ENCODE data around the gene MARCHF3.
"Not testable (repeated sequence)": the region's sequence is repeated elsewhere in the genome, so short reads cannot be mapped to it uniquely, and the experiment has no call there.

The MARCHF3 gene, protein sequence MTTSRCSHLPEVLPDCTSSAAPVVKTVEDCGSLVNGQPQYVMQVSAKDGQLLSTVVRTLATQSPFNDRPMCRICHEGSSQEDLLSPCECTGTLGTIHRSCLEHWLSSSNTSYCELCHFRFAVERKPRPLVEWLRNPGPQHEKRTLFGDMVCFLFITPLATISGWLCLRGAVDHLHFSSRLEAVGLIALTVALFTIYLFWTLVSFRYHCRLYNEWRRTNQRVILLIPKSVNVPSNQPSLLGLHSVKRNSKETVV

DNA sequence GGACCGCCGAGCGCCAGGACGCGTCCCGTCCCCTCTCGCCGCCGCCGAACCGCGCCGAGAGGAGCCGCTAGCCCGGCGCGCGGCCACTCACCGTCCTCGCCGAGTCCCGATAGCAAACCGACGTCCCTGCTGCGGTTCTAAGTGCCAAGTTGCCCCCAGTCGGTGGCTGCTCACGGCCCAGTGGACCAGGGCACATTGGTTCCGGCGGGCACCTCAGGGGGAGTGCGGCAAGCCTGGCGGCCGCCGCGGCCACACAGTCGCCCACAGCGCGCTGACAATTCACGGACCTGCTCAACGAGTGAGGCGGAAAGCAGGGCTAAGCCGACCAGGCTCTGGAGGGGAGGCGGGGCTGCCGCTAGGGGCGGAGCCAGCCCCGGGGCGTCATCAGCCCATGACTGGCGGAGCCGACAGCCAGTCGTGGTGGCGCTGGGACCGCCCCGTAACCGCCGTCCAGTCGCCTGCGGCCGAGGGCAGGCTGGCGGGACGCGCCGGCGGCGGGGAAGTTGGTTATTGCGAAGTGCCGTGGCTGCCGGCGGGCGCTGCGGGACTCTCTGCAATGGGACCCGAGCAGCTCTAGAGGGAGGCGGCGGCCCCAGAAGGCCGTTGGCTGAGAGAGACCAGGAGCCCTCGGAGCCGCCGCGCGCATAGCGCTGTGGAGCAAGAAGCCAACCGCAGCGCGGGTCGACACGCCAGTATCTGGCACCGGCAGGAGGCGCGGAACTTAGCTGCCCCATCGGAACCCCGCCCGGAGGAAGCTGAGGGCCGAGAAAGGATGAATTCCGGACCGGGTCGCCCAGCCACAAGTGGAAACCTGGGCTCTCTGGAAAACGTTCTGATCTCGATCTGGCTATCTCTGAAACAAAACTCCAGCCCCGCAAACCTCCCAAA, at the start of gene MARCHF3:
Gene MARCHF3 (minus strand): TSS at position 300 of the 888 bp plus-strand sequence. CDS start 112,387 bp downstream, outside the sequence.
- peak; percentile 93 for DNase-seq

DNA sequence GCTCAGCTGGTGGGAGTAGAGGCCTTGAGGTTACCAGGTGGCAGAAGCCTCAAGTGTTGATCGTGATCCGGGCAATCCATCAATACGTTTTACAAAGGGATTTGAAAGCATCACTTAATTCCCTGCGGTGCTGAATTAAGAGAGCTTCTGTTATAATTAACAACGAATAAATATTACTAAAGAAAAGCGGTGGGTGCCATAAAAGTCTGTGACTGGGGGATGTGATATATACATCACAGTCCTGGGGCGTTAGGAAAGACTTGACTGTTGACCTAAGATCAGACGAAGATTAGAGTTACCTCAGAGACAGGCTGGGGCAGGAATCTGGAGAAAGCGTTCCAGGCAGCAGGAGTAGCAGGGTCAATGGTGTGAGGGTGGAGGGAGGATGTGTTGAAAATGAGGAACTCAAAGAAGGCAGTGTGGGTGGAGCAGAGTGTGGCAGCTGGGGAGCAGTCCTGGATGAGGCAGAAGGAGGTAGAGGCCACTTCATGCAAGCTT, 49.7 kb upstream of the MARCHF3 start:
- DNase-seq, result no peak

DNA sequence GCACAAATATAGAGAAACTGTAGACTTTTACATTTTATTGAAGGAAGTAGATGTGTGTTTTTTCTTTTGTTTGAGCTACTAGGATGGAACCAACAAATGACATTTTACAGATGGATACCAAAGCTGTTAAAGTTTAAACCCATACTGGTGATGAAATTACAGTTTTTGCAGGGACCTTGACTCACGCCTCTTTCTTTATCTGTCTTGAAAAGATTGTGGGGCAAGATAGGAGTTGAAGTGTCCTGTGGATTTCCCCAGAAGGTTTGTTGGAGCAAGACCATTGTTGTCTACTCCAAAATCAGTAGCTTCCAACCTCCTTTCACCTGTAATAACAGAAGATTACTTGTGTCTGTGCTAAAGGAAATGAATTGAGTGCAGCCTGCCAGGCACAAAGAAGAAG, 47.0 kb upstream of the MARCHF3 start:
- no peak for DNase-seq

DNA sequence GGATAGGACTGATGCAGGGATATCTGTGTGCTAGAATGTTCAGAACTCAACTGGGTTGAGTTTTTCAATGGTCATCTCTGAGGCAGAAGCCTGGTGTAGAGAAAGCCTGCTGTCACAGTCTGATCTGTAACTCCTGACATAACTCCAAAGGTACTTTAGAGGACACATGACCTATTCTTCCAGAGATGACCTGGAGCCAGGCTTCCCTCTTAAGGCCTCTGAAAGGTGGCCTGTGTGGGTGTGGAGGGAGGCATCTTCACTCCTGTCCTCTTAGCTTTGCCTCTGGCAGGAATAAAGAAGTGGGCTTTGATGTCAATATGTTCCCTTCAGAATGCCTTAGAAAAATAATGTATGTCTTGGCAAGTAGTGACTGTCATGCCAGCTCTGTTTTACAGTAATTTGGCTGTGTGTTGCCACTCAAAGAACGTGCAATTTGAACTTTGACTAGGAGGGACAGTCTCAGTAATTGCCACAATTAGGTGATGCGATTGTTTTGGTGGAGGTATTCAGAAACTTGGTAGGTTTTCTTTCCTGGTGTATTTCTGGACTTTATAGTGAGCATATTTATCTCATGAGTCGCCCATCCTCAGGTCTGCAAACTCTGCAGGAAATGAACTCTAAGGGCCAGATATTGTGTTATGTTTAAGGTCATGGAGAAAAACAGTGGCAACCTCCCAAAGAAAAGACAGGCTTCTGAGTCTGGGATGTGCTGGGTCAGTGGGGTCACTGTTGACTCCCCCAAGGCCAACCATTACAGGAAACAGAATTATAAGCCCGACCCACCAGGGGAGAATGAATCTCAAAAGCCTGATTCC, 46.2 kb upstream of the MARCHF3 start:
- peak; percentile 31 for DNase-seq

DNA sequence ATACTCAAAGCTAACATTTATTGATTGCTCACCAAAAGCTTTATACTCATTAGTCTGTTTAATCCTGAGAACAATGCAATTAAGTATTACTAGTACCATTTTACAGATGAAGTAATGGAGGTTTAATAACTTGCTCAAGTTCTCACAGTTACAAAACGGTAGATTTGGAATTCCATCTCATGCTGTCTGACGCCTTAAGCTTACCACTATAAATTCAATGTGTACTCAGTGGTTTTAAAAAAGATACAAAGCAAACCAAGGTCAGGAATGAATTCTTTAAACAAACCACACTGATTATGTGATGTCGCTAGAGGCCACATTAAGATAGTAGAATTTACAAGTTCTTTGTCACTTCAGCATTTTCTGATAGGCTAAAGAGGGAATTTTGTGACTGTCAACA, 44.1 kb upstream of the MARCHF3 start:
- DNase-seq, result peak; percentile 3

DNA sequence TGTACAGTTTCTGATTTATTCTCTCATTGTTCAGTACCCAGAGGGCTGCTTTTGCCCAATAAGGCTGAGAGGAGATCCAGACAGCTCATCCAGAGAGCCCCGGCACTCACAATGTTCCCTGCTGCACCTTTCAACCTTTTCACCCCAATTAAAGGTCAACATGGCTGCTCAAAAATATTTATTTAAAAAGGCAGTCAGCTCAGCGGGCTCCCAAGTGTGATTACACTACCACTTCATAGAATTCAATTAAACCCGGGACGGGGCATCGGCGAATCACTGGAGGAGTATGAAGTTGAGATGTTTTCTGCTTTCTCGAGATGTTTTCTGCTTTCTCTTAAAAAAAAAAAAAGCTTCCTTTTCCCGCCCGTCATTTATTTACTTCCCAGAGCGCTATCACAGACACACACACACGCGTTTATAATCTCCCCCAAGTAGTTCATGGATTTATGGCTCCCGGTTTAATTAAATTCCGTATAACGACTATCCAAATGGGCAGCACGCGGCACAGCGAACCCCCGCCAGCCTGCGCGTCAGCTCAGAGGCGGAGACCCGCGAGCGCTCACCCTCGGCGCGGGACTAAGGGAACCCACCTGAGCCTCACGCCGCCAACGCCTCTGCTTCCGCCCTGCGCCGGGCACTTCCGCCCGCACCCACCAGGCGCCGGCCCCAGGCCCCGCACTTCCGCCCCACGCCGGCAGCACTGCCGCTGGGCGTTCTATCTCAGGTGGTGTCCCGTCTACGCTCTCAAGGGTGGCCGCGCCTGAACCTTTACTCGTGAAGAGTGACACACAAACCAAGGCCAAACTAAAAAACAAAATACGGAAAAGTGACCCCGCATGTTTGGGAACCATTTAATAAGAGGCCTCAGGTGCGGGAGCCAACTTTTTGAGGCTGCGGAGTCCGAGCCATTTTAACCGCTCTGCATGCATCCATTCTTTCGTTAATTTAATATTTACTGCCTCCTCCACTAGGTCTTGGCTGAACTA, 42.8 kb upstream of the MARCHF3 start, which contains the start of gene C5orf63:
Gene C5orf63 (minus strand): TSS at position 642 of the 986 bp plus-strand sequence. CDS start 14,507 bp downstream, outside the sequence.
- peak; percentile 22 for DNase-seq

DNA sequence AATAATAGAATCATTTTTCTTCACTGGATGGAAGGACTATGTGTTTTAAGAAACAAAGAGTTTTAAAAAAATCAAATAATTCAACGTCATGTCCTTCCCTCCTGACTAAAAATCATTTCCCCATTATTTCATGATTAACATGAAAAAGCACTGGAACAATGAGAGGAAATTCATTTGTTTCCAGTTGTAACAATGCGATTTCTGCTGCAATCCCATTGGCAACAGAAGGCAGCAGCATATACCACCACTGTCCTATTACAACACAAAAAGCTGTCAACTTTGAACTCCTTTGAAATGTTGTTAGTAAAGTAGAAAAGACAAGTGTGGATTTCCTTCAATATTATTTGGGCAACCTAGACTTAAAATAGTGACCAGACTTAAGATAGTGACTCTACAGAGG, 39.9 kb upstream of the MARCHF3 start:
- DNase-seq, result no peak

DNA sequence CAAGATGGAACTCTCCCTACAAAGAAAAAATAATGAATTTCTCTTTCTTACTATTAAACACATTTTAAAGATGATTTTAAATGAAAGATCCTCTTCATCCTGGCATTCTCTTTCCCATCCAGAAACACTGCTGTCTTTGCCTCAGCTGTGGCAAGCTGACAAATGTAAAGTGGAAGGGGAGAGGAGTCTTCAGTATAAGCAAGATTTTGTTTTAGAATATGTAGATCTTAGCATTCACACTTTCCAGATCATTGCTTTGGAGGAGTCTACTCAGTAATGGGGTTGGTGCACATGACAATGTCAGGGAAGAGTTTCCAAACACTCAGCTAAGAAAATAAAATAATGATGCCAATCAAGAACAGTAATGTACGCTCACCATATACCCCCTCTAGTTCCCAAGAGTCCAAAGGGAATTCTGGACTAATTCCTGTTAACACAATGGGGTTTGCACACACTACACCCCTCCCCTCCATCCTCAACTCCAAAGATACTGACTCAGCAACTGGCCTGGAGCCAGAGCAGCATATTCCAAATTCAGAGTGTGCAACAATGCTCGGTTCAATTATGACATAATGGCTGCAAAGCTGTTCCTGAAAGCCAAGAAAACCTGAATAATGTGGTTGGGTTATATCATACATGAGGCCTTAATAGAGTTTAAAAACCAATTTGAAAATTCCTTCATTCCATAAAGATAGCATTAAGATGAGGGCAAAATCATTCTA, 38.3 kb upstream of the MARCHF3 start:
- DNase-seq, result peak; percentile 88

DNA sequence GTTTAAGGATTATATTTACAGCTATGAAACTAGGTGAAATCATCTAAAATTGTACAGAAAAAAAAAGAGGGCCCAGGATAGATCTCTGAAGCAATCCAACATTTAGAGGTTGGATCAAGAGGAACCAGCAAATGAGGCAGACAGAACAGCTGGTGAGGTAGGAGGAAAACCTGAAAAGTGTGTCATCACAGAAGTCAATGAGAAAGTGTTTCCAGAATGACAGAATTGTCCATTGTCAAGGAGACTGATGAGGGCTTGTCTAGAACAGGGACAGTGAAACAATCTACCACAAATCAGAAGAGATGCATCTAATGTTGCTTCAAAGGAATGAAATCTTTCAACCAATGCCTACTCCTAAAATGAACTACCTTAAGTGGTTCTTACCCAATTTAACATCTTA, 36.4 kb upstream of the MARCHF3 start:
- DNase-seq, result no peak

DNA sequence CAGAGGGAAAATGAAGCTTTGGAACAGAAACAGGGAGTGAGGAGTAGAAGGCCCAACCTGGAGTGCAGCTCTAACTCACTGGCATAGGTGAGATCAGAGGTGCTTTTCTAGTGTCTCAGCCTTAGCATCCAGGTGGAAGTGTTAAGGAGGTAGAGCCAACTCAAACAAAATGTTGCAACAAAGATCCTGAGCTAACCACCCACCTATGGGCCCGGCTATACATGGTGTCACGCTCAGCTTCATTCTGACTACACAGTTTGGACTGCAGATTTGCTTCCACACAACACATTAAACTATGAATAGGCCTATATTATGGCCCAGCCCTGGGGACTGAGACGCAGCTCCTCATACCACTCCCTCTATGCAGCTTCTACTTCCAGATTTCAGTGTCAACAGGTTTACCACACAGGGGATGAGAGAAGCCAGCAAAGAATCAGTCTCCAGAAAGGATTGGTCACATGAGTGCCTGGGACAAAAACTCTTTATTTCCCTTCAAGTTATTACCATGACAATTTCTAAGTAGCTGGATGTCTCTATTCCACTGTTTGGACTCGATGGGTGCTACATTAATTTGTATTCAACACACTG, 34.0 kb upstream of the MARCHF3 start:
- no peak for DNase-seq

DNA sequence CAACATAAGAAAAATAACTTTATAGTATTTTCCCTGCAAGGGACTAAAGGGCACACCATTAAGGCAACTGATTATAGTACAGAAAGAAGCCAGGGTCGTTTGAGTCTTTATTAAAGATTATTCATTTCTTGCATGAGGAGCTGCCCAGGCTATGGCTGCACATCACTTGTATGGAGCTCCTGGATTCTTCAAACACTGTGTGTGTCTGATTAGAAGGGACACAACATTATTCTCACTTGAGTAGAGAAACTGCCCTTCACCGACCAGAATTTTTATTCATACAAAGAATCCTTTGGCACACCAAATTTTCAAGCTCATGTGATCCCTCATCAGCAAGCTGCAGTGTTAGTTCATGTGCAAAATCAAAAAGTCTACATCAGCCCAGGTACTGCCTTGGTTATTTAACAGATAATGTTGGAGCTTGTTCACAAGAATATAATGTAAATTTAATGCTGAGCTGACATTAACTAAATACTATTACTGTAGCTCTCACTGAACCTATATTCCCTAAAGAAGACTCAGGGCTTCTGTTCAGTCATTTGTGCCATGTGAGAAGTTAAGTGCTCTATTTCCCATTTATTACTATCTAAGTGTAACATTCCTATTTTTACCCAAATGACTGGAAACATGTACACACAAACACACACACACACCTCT, 33.0 kb upstream of the MARCHF3 start:
- DNase-seq, result no peak

DNA sequence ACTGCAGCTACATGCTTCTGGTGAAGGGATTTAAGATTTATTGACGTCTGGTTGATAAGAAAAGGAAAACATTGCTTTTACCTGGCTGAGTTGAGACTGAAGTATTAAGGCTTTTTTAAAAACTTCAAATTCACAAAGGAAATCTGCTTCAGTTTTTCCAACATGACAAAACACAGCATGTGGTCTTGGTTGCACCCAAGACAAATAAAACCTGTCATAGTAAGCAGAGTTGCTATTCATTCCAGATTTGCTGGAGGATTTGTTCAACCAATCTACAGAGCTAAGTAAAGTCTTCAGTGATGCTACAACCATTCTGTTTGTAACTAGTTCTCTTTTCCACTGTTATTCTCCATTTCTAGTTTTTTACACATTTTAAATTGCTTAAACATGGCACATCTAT, 31.6 kb upstream of the MARCHF3 start:
- no peak for DNase-seq

DNA sequence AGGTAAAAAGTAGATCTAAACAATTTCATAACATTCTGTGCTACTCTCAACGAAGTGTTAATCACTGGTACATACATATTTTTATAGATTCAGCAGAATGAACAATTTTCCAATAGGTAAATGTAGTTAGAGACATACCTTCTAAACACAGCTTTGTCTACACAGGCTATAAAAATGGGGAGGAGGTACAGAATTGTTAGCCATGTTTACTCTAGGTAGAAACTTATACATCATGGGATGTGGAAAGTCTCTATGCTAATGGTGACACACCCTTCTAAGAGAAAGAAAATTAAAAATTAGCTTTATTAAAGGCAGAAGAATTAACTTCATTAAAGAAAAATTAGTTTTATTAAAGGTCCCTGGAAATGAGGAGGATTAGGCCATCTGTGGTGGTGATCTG, 31.2 kb upstream of the MARCHF3 start:
- no peak for DNase-seq

DNA sequence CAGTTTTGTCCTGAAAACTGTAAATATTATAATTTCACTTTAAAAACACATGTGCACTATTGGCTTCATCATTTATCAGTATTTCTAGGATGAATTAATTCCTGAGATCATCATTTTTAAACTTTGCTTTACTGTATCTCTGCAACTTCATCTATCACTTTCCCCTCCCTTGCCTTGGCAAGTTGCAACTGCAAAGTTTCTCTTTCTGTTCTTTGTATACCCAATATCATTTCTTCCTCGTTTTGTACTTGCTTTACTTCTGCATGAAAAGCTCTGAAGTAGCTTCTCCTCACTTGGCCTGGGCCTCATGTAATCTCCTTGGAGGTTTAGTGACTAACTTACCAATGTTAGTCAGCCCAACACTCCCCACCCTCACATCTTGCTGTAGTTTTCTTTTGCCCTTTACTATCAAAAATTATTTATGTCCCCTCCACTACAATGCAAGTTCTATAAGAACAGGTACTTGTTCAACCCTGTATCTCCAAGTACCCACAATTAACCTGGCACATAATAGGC, 30.2 kb upstream of the MARCHF3 start:
- no peak for DNase-seq

DNA sequence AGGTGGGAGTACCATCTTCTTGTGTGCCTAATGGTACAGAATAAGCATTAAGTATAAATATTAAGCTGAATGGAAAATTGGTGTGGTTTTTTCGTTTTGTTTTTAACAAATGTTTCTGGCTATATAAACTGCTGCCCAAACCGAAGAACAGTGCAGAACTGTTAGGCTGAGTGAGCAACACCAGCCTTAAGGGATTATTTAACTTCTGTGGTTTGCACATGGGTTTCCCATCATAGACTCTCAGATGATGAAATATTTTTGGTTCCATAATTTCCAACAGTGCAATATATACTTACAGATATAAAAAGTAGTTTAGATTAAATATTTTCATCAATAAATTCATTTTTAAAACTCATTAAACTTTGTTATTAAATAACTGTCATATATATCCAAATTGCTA, 26.5 kb upstream of the MARCHF3 start:
- DNase-seq, result no peak

DNA sequence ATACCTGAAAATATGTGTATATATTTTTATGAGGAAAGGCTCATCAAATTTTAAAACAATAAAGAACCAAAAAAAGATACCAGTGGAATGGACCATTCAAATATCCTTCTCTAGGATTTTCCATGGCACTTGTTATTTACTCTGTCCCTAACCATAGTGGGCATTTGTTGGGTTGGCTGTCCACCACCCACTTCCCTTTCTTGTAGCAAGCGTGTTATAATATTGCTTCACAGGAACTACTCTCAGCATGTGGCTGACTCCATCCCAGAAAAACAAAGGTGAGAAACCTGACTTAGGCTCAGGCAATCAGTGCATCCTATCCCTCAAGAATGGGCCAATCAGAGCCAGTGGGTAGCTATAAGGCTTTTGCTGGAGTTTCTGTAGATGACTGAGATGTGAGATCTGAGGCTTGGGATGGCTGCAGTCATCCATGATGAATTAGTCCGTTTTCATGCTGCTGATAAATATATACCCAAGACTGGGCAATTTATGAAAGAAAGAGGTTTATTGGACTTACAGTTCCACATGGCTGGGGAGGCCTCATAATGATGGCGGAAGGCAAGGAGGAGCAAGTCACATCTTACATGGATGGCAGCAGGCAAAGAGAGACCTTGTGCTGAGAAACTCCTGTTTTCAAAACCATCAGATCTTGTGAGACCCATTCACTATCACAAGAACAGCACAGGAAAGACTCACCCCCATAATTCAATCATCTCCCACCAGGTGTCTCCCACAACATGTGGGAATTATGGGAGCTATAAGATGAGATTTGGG, 25.7 kb upstream of the MARCHF3 start:
- DNase-seq, result no peak

DNA sequence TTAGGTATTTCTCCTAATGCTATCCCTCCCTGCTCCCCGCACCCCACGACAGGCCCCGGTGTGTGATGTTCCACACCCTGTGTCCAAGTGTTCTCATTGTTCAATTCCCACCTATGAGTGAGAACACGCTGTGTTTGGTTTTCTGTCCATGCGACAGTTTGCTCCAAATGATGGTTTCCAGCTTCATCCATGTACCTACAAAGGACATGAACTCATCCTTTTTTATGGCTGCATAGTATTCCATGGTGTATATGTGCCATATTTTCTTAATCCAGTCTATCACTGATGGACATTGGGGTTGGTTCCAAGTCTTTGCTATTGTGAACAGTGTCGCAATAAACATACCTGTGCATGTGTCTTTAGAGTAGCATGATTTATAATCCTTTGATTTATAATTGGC, 23.2 kb upstream of the MARCHF3 start:
- DNase-seq, result not testable (repeated sequence)

DNA sequence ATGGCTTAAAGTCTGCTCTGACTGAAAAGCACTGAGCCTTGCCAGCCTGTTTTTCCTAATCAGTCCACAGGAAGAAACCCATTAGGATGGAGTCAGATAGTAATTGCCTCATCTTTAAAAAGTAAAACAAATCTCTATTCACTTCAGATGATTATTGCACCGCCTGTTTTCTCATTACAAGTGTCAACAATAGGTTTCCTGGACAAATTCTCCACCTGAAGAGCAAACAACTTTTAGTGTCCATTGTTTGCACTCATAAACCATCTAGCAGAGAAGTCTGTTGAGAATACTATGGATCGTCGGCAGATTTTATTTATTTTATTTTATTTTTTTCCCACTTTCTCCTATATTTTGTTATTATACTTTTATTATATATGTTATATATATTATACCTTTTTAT, 22.7 kb upstream of the MARCHF3 start:
- no peak for DNase-seq

DNA sequence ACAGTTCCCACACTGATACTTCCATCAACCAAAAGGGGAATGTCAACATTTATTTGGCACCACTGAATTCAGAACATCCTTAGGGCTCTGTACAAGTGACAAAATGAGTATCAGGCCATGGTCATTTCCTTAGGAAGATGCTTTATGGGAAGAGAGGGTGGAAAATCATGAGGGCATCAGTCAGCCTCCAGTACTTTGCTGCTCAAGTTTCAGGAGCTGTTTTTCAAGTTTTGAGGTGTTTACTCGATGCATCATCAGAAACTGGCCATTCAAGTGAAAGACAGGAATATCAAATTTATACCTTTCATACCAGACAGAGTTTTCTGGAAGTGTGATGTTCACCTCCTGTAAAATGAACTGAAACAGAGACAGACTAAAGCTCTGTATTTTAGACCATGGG, 21.2 kb upstream of the MARCHF3 start:
- DNase-seq, result no peak

Data from fibroblast of skin of right quadriceps (primary cell).